WTC11 (cell line): ENCODE results near the gene USP34. TPM values are rescaled to one million over a fixed set of nuclear protein-coding genes. Genes with fewer than 3 reads are reported as not detected.

Experiments used
- ATAC-seq: fragments of 200-7000 bp; cut with Tn5 transposase; 2 replicates; pipeline ENCODE4 v1.10.0; 2021; ENCODE audit warnings: mild to moderate bottlenecking, moderate library complexity
- CTCF ChIA-PET: fragments of 300-600 bp; sonication (Branson Sonifier 250); formaldehyde crosslinking; loops from one replicate; lab custom pipeline; 2021; ENCODE audit warnings: antibody characterized with exemption; lab: Charles Lee
- POLR2A ChIA-PET: fragments of 350-600 bp; sonication (Branson Sonifier 250); formaldehyde crosslinking; loops from one replicate; lab custom pipeline; 2021; ENCODE audit warnings: antibody characterized with exemption; lab: Charles Lee
- DNase-seq: peaks from one replicate; pipeline ENCODE4 v3.0.0; 2021; ENCODE audit warnings: low spot score
- H3K27ac Mint-ChIP-seq: 2 replicates; pipeline ENCODE4 v1.8.0; 2021; ENCODE audit warnings: mixed read lengths
- H3K27me3 Mint-ChIP-seq: 2 replicates; pipeline ENCODE4 v1.8.0; 2021; ENCODE audit warnings: low read depth, mild to moderate bottlenecking, moderate library complexity, mixed read lengths
- H3K36me3 Mint-ChIP-seq: 2 replicates; pipeline ENCODE4 v1.8.0; 2021; ENCODE audit warnings: mixed read lengths
- H3K4me1 Mint-ChIP-seq: 2 replicates; pipeline ENCODE4 v1.8.0; 2022; ENCODE audit warnings: mixed read lengths
- H3K4me3 Mint-ChIP-seq: 2 replicates; pipeline ENCODE4 v1.8.0; 2021; ENCODE audit warnings: mild to moderate bottlenecking, moderate library complexity, mixed read lengths
- H3K9me3 Mint-ChIP-seq: 2 replicates; pipeline ENCODE4 v1.8.0; 2021; ENCODE audit warnings: mixed read lengths
- ATF2 ChIP-seq: sonication (generic); formaldehyde crosslinking; IDR thresholded peaks from 2 replicates; pipeline ENCODE4 v1.8.1; 2022; ENCODE audit warnings: low read depth, missing genetic modification reagents, borderline replicate concordance
- EMX1 ChIP-seq: fragments of 250-450 bp; sonication (Bioruptor Pico); IDR thresholded peaks from 2 replicates; pipeline ENCODE4 v1.8.0; 2021; ENCODE audit warnings: mild to moderate bottlenecking
- FOXP4 ChIP-seq: sonication (generic); formaldehyde crosslinking; IDR thresholded peaks from 2 replicates; pipeline ENCODE4 v1.8.0; 2022; ENCODE audit warnings: mild to moderate bottlenecking, missing genetic modification reagents
- KAT7 ChIP-seq: sonication (generic); formaldehyde crosslinking; IDR thresholded peaks from 2 replicates; pipeline ENCODE4 v1.8.1; 2023; ENCODE audit warnings: missing genetic modification reagents, mild to moderate bottlenecking, borderline replicate concordance
- NFATC4 ChIP-seq: fragments of 250-450 bp; sonication (Bioruptor Pico); IDR thresholded peaks from 2 replicates; pipeline ENCODE4 v1.9.0; 2021; ENCODE audit warnings: mild to moderate bottlenecking
- PRRX2 ChIP-seq: fragments of 250-450 bp; sonication (Bioruptor Pico); IDR thresholded peaks from 2 replicates; pipeline ENCODE4 v1.8.0; 2021; ENCODE audit warnings: mild to moderate bottlenecking
- SMAD3 ChIP-seq: sonication (generic); formaldehyde crosslinking; IDR thresholded peaks from 2 replicates; pipeline ENCODE4 v1.8.0; 2022; ENCODE audit warnings: missing genetic modification reagents, mild to moderate bottlenecking, borderline replicate concordance
- SOX15 ChIP-seq: fragments of 250-450 bp; sonication (Bioruptor Pico); IDR thresholded peaks from 2 replicates; pipeline ENCODE4 v1.9.0; 2021; ENCODE audit warnings: mild to moderate bottlenecking
- total RNA-seq: library from RNA; stranded (reverse); gene quantifications from 3 replicates; pipeline ENCODE4 v1.2.3, GENCODE V29; 2021
- TF ChIP-seq, protein P1 (sequence below): fragments of 250-450 bp; sonication (Bioruptor Pico); IDR thresholded peaks from 2 replicates; pipeline ENCODE4 v1.8.0; 2021; ENCODE audit warnings: mild to moderate bottlenecking
- TF ChIP-seq, protein P2 (sequence below): sonication (generic); formaldehyde crosslinking; IDR thresholded peaks from 2 replicates; pipeline ENCODE4 v1.8.1; 2023; ENCODE audit warnings: mild to moderate bottlenecking, moderate library complexity, missing genetic modification reagents
- TF ChIP-seq, protein P3 (sequence below): sonication (generic); formaldehyde crosslinking; IDR thresholded peaks from 2 replicates; pipeline ENCODE4 v1.8.0; 2023; ENCODE audit warnings: missing genetic modification reagents, mild to moderate bottlenecking, borderline replicate concordance
- TF ChIP-seq, protein P4 (sequence below): sonication (generic); formaldehyde crosslinking; IDR thresholded peaks from 2 replicates; pipeline ENCODE4 v1.8.0; 2023; ENCODE audit warnings: mild to moderate bottlenecking, missing genetic modification reagents
- TF ChIP-seq, protein P5 (sequence below): sonication (generic); formaldehyde crosslinking; conservative IDR thresholded peaks from 2 replicates; pipeline ENCODE4 v1.8.1; 2023; ENCODE audit warnings: mild to moderate bottlenecking, low read depth, missing genetic modification reagents, moderate library complexity
- TF ChIP-seq, protein P6 (sequence below): sonication (generic); formaldehyde crosslinking; IDR thresholded peaks from 2 replicates; pipeline ENCODE4 v1.8.0; 2022; ENCODE audit warnings: mild to moderate bottlenecking, missing genetic modification reagents

USP34 gene
- total RNA-seq, 1 experiment from 2014 or later = 92.3 TPM

DNA sequence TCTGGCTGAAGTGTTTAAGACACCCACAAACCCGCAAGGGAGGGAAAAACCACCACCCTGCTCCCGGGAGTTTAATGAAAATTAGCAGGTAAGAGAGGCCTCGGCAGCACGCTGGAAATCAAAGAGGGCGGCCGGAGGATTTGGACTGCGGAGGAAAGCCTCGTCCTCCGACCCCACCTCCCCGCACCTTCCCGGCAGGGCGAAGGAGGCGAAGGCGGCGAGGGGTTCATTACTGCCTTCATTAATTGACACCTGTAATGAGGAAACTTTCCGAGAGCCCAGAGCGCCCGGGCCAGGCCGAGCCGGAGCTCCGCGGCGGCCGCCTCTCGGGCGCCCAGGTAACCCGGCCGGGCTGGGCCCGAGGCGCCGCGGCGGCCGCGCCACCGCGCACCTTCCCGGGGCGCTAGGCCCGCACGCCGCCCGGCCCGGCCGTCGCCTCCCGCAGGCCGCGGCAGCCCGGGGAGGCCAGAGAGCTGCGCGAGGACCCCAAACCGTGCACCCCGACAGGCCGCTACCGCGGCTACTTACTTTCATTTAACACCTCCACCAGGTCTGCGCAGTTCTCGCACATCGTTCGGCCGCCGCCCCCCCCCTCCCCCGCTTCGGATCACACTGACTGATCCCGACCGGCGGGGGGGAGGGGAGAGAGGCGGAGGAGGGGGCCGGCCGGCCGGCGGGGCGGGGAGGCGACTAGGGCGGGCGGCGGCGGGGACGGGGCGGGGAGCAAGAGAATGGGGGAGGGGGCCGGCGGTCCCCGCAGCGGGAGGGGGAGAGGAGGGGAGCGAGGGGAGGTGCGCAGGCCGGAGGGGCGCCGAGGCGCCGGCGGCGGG, 550 bp downstream of the USP34 start (continued):
- TF ChIP-seq, protein P1, sequence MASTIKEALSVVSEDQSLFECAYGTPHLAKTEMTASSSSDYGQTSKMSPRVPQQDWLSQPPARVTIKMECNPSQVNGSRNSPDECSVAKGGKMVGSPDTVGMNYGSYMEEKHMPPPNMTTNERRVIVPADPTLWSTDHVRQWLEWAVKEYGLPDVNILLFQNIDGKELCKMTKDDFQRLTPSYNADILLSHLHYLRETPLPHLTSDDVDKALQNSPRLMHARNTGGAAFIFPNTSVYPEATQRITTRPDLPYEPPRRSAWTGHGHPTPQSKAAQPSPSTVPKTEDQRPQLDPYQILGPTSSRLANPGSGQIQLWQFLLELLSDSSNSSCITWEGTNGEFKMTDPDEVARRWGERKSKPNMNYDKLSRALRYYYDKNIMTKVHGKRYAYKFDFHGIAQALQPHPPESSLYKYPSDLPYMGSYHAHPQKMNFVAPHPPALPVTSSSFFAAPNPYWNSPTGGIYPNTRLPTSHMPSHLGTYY = no peak

- H3K36me3 Mint-ChIP-seq = peaks cover 20% of the 10 kb centered on the region
- peaks cover 33% of the 10 kb centered on the region for H3K4me1 Mint-ChIP-seq
- peak overlapping the region; percentile 89 for H3K4me3 Mint-ChIP-seq
- TF ChIP-seq ATF2 (CRISPR knock-in tag) = no peak
- TF ChIP-seq, protein P2, sequence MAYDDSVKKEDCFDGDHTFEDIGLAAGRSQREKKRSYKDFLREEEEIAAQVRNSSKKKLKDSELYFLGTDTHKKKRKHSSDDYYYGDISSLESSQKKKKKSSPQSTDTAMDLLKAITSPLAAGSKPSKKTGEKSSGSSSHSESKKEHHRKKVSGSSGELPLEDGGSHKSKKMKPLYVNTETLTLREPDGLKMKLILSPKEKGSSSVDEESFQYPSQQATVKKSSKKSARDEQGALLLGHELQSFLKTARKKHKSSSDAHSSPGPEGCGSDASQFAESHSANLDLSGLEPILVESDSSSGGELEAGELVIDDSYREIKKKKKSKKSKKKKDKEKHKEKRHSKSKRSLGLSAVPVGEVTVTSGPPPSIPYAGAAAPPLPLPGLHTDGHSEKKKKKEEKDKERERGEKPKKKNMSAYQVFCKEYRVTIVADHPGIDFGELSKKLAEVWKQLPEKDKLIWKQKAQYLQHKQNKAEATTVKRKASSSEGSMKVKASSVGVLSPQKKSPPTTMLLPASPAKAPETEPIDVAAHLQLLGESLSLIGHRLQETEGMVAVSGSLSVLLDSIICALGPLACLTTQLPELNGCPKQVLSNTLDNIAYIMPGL = no peak
- no peak for TF ChIP-seq FOXP4 (CRISPR knock-in tag)
- TF ChIP-seq, protein P3, sequence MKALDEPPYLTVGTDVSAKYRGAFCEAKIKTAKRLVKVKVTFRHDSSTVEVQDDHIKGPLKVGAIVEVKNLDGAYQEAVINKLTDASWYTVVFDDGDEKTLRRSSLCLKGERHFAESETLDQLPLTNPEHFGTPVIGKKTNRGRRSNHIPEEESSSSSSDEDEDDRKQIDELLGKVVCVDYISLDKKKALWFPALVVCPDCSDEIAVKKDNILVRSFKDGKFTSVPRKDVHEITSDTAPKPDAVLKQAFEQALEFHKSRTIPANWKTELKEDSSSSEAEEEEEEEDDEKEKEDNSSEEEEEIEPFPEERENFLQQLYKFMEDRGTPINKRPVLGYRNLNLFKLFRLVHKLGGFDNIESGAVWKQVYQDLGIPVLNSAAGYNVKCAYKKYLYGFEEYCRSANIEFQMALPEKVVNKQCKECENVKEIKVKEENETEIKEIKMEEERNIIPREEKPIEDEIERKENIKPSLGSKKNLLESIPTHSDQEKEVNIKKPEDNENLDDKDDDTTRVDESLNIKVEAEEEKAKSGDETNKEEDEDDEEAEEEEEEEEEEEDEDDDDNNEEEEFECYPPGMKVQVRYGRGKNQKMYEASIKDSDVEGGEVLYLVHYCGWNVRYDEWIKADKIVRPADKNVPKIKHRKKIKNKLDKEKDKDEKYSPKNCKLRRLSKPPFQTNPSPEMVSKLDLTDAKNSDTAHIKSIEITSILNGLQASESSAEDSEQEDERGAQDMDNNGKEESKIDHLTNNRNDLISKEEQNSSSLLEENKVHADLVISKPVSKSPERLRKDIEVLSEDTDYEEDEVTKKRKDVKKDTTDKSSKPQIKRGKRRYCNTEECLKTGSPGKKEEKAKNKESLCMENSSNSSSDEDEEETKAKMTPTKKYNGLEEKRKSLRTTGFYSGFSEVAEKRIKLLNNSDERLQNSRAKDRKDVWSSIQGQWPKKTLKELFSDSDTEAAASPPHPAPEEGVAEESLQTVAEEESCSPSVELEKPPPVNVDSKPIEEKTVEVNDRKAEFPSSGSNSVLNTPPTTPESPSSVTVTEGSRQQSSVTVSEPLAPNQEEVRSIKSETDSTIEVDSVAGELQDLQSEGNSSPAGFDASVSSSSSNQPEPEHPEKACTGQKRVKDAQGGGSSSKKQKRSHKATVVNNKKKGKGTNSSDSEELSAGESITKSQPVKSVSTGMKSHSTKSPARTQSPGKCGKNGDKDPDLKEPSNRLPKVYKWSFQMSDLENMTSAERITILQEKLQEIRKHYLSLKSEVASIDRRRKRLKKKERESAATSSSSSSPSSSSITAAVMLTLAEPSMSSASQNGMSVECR (CRISPR knock-in tag) = no peak
- no peak for TF ChIP-seq SMAD3 (CRISPR knock-in tag)
- TF ChIP-seq, protein P4, sequence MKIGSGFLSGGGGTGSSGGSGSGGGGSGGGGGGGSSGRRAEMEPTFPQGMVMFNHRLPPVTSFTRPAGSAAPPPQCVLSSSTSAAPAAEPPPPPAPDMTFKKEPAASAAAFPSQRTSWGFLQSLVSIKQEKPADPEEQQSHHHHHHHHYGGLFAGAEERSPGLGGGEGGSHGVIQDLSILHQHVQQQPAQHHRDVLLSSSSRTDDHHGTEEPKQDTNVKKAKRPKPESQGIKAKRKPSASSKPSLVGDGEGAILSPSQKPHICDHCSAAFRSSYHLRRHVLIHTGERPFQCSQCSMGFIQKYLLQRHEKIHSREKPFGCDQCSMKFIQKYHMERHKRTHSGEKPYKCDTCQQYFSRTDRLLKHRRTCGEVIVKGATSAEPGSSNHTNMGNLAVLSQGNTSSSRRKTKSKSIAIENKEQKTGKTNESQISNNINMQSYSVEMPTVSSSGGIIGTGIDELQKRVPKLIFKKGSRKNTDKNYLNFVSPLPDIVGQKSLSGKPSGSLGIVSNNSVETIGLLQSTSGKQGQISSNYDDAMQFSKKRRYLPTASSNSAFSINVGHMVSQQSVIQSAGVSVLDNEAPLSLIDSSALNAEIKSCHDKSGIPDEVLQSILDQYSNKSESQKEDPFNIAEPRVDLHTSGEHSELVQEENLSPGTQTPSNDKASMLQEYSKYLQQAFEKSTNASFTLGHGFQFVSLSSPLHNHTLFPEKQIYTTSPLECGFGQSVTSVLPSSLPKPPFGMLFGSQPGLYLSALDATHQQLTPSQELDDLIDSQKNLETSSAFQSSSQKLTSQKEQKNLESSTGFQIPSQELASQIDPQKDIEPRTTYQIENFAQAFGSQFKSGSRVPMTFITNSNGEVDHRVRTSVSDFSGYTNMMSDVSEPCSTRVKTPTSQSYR (CRISPR knock-in tag) = no peak
- TF ChIP-seq, protein P5, sequence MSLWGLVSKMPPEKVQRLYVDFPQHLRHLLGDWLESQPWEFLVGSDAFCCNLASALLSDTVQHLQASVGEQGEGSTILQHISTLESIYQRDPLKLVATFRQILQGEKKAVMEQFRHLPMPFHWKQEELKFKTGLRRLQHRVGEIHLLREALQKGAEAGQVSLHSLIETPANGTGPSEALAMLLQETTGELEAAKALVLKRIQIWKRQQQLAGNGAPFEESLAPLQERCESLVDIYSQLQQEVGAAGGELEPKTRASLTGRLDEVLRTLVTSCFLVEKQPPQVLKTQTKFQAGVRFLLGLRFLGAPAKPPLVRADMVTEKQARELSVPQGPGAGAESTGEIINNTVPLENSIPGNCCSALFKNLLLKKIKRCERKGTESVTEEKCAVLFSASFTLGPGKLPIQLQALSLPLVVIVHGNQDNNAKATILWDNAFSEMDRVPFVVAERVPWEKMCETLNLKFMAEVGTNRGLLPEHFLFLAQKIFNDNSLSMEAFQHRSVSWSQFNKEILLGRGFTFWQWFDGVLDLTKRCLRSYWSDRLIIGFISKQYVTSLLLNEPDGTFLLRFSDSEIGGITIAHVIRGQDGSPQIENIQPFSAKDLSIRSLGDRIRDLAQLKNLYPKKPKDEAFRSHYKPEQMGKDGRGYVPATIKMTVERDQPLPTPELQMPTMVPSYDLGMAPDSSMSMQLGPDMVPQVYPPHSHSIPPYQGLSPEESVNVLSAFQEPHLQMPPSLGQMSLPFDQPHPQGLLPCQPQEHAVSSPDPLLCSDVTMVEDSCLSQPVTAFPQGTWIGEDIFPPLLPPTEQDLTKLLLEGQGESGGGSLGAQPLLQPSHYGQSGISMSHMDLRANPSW (CRISPR knock-in tag) = no peak
- TF ChIP-seq SOX15 (CRISPR knock-in tag) = no peak
- no peak for TF ChIP-seq PRRX2
- TF ChIP-seq KAT7 (CRISPR knock-in tag) = no peak
- no peak for TF ChIP-seq NFATC4 (CRISPR knock-in tag)
- TF ChIP-seq EMX1 (CRISPR knock-in tag) = no peak
- TF ChIP-seq, protein P6, sequence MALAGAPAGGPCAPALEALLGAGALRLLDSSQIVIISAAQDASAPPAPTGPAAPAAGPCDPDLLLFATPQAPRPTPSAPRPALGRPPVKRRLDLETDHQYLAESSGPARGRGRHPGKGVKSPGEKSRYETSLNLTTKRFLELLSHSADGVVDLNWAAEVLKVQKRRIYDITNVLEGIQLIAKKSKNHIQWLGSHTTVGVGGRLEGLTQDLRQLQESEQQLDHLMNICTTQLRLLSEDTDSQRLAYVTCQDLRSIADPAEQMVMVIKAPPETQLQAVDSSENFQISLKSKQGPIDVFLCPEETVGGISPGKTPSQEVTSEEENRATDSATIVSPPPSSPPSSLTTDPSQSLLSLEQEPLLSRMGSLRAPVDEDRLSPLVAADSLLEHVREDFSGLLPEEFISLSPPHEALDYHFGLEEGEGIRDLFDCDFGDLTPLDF (CRISPR knock-in tag) = no peak
- ChIA-PET CTCF (interaction anchor here (1.2 kb wide), 1 partner anchor 43 kb away, joined by 3 read pairs; no protein-coding TSS in a partner anchor), POLR2A (no interaction called here)
- H3K9me3 Mint-ChIP-seq = no peaks in the 10 kb centered on the region
- peak overlapping the region; percentile 93 for H3K27ac Mint-ChIP-seq
- no peaks in the 10 kb centered on the region for H3K27me3 Mint-ChIP-seq
- DNase-seq (no peak), ATAC-seq (no peak)
These were observed 1.3 kb downstream of the USP34 start for GRCh38 chr2:61469424-61470121.
